Esophagus muscularis mucosa (tissue), 4 donors: ENCODE measurements around the gene TBC1D17. TPM values are rescaled to one million over a fixed set of nuclear protein-coding genes. Genes with fewer than 3 reads are reported as not detected.

Experiments used
- DNase-seq: peaks from one replicate; pipeline ENCODE4 v3.0.0-alpha.2; 2017; ENCODE audit errors: extremely low spot score
- H3K27ac ChIP-seq, 4 donors: fragments of 200-600 bp; sonication (generic); replicated peaks in 1 of 4; 1 replicate in 3 of 4; 2 replicates in 1 of 4; pipeline ENCODE4 v1.5.1; 2016 to 2019; ENCODE audit warnings: mild to moderate bottlenecking in 1 of 4
- H3K27me3 ChIP-seq, 4 donors: fragments of 200-600 bp; sonication (generic); one replicate each; pipeline versions ENCODE4 v1.5.1 to v1.6.0; 2016 to 2019
- H3K36me3 ChIP-seq, 4 donors: fragments of 200-600 bp; sonication (generic); one replicate each; pipeline ENCODE4 v1.5.1; 2016 to 2019
- H3K4me1 ChIP-seq, 4 donors: fragments of 200-600 bp; sonication (generic); one replicate each; pipeline ENCODE4 v1.5.1; 2016 to 2019
- H3K4me3 ChIP-seq, 4 donors: fragments of 200-600 bp; sonication (generic); 1 replicate in 2 of 4; 2 replicates in 2 of 4; pipeline ENCODE4 v1.5.1; 2016 to 2019; ENCODE audit warnings: mild to moderate bottlenecking in 4 of 4, moderate library complexity in 1 of 4
- H3K9me3 ChIP-seq, 4 donors: fragments of 200-600 bp; sonication (generic); 1 replicate in 3 of 4; 2 replicates in 1 of 4; pipeline ENCODE4 v1.5.1; 2016 to 2019
- EP300 ChIP-seq: sonication (generic); formaldehyde crosslinking; IDR thresholded peaks from one replicate; pipeline ENCODE4 v1.6.1; 2017; ENCODE audit warnings: antibody characterized with exemption
- POLR2A ChIP-seq: fragments of 450-650 bp; IDR thresholded peaks from one replicate; pipeline ENCODE4 v1.6.1; 2017; ENCODE audit warnings: antibody characterized with exemption, moderate library complexity, mild to moderate bottlenecking, low read depth
- POLR2AphosphoS5 ChIP-seq, 2 donors: sonication (generic); formaldehyde crosslinking; IDR thresholded peaks; one replicate each; pipeline ENCODE4 v1.6.1; 2017; ENCODE audit warnings: antibody characterized with exemption in 2 of 2
- WGBS: methylation state at CpG from one replicate; pipeline ENCODE4 v1.1.5; 2018; 5-methylcytosine and 5-hydroxymethylcytosine counted together
- intact Hi-C: fragments of 100-400 bp; cut with DNase I; formaldehyde crosslinking; loops from one replicate; pipeline ENCODE4 v1.15.1; 2023
- total RNA-seq, 4 donors: library from RNA; depleted of rRNA; stranded (reverse); fragments of >200 nt; gene quantifications; one replicate each; pipeline versions ENCODE4 v1.1.0 to v1.2.1, GENCODE V29; 2016
- TF ChIP-seq, protein P1 (sequence below), 3 experiments: fragments of 200-600 bp in 2 of 3; fragments of 450-650 bp in 1 of 3; sonication (generic) in 2 of 3; IDR thresholded peaks; one replicate each; pipeline ENCODE4 v1.5.1; 2017 to 2019; ENCODE audit warnings: antibody characterized with exemption in 3 of 3, mild to moderate bottlenecking in 2 of 3, moderate library complexity in 1 of 3

Gene TBC1D17
- total RNA-seq, 4 donors from 2014 or later: 35.1 to 60.9 (median 44.0) TPM

DNA sequence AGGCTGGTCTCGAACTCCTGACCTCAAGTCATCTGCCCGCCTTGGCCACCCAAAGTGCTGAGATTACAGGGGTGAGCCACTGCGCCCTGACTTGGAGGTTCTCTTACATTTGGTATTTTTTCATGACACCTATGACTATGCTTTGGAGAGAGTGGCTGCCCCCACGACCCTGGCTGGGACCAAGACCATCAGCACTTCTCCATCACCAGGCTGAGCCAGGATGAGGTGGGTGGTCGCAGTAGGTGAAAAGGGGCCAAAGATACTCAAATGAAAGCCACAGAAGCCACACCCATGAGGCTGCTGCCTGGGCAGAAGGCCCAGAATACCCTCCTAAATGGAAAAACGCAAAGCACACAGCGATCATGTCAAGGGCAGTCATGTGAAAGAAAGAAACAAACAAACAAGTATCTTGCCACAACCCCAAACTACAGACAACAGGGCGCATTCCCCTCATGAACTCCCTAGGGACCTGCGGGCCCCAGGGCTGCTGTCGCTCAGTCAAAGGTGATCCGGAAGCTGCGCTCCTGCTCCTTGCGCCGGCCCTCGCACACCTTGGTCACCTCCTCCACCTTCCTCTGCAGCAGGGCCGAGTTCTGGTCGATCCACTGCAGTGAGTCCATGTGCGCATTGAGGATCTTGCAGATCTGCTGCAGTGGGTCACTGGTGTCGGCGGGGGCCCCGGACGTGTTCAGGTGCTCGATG, 30.4 kb downstream of the TBC1D17 start:
- TF ChIP-seq POLR2AphosphoS5 (IDR thresholded peaks at IDR 0.05) (no peak), EP300 (no peak), POLR2A (no peak)
- TF ChIP-seq, protein P1, sequence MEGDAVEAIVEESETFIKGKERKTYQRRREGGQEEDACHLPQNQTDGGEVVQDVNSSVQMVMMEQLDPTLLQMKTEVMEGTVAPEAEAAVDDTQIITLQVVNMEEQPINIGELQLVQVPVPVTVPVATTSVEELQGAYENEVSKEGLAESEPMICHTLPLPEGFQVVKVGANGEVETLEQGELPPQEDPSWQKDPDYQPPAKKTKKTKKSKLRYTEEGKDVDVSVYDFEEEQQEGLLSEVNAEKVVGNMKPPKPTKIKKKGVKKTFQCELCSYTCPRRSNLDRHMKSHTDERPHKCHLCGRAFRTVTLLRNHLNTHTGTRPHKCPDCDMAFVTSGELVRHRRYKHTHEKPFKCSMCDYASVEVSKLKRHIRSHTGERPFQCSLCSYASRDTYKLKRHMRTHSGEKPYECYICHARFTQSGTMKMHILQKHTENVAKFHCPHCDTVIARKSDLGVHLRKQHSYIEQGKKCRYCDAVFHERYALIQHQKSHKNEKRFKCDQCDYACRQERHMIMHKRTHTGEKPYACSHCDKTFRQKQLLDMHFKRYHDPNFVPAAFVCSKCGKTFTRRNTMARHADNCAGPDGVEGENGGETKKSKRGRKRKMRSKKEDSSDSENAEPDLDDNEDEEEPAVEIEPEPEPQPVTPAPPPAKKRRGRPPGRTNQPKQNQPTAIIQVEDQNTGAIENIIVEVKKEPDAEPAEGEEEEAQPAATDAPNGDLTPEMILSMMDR (IDR thresholded peaks at IDR 0.05): no peak
- DNase-seq: no peak

DNA sequence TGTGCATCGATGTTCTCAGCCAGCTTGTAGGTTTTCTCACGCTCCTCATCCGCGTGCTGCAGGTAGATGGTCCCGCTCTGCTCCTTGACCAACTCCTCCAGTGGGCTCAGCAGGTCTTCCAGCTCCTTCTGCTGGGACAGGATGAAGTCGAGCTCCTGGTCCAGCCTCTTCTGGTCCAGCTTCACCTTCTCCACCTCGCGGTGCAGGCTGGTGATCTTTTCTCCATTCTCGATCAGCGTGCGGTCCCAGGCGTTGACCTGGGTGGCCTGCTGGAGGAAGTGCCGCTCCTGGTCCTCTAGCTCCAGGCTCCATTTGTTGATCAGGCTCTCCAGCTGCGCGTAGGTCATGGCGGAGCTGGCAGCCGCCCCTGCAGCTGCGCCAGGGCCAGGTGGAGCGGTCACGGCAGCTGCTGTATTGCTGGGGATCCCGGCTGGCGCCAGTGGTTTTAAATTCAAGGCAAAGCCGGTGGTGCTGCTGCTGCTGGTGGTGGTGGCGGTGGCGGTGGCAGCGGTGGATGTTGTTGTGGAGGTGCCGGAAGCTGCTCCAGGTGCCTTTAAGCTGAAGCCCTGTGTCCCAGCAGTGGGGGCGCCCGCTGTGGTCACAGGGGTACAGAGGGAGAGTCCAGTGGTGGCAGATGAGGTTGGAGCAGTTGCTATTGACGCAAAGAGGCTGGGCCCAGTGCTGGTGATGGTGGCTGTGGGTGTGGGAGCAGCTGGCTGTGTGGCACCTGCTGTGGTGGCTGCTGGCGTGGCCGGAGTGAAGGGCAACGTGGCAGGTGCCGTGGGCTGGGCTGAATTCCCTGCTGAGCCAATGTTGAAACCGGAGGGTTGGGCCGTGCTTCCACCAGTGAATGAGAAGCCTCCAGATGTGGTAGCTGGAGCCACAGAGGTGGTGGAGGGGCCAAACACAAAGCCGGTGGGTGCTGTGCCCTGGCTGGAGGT, 31.2 kb downstream of the TBC1D17 start:
- no peak for DNase-seq
- no peak overlapping the region for H3K4me3 ChIP-seq
- peaks cover 0 to 27% (median 24%) of the 10 kb centered on the region in 4 donors for H3K4me1 ChIP-seq
- no peaks in the 10 kb centered on the region for H3K27me3 ChIP-seq
- H3K36me3 ChIP-seq: peaks cover 17 to 70% (median 50%) of the 10 kb centered on the region in 4 donors
- no peak overlapping the region for H3K27ac ChIP-seq
- 95% methylated on average over 25 of the region's 37 CpGs for WGBS
- TF ChIP-seq POLR2AphosphoS5 (IDR thresholded peaks at IDR 0.05) (no peak), EP300 (no peak), POLR2A (no peak)
- TF ChIP-seq, protein P1 (IDR thresholded peaks at IDR 0.05): no peak
- intact Hi-C loops: no loop called here
- no peaks in the 10 kb centered on the region for H3K9me3 ChIP-seq

More for the DNA sequence above, 30.4 kb downstream of the TBC1D17 start:
- H3K36me3 ChIP-seq: peaks cover 17 to 62% (median 43%) of the 10 kb centered on the region in 4 donors
- no peak overlapping the region for H3K4me3 ChIP-seq
- no peaks in the 10 kb centered on the region for H3K9me3 ChIP-seq
- intact Hi-C loops: no loop called here
- H3K27me3 ChIP-seq: no peaks in the 10 kb centered on the region
- peaks cover 0 to 22% (median 17%) of the 10 kb centered on the region in 4 donors for H3K4me1 ChIP-seq
- WGBS: 94% methylated on average over 18 of the region's 23 CpGs
- H3K27ac ChIP-seq: no peak overlapping the region

DNA sequence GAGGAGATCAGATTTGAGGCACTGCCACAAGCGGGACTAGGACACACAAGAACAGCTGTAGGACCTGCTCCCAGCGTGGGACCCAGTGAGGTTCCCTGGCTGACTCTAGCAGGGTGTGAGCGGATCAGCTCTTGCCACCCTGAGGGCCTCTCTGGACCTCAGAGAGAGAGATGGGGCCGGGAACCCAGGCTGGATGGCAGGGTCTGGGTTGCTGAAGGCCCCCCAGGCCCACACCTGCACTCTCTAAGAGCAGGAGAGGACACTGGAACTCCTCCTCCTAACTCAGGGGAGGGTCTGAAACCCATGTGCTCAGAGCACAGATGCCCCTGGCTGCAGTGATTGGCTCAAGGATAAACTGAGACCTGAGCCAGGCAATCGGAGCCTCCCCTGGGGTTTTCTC, 32.7 kb downstream of the TBC1D17 start:
- H3K9me3 ChIP-seq: no peaks in the 10 kb centered on the region
- H3K36me3 ChIP-seq: peaks cover 17 to 79% (median 61%) of the 10 kb centered on the region in 4 donors
- no peak for TF ChIP-seq EP300
- TF ChIP-seq, protein P1 (IDR thresholded peaks at IDR 0.05): no peak
- TF ChIP-seq POLR2A: no peak
- TF ChIP-seq POLR2AphosphoS5 (IDR thresholded peaks at IDR 0.05): no peak
- intact Hi-C loops: no loop called here
- WGBS: no CpG with 5 or more reads among the region's 5 CpGs
- H3K27ac ChIP-seq: no peak overlapping the region
- peaks cover 0 to 27% (median 24%) of the 10 kb centered on the region in 4 donors for H3K4me1 ChIP-seq
- no peaks in the 10 kb centered on the region for H3K27me3 ChIP-seq
- H3K4me3 ChIP-seq: no peak overlapping the region
- no peak for DNase-seq

DNA sequence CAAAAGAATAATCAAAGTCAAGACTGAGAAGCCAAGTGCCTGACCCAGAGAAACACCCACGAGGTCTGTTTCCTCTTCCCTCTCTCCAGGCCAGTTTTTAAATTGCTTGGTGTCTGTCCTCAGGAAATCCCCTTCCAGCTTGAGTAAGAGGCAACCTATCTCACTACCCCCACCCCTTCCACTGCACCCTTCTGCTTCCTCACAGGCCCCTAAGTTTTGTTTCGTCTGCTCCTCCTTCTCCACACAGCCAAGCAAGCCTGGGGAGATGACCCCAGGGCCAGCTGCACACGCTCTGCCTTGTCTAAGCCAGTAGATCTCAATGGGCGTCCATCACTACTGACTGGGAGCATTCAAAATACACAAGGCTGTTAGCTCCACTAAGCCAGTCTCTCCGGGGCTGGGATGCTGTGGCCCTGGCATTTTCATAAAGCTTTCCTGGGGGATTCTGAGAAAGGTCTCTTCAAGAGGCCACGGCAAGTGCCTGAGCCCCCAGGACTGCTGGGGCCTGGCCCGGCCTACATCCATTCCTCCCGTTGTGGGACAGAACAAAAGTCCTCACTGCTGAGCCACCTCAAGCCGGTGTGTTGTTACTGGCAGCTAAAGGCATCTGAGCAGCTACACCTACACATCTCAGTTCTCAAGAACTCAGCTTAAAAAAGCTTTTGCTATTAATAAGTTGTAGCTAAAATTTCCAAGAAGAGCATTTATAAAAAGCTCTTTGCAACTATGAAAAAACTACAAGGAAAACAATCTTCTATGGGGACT, 34.1 kb downstream of the TBC1D17 start:
- Histone ChIP-seq H3K36me3 (peaks cover 17 to 82% (median 65%) of the 10 kb centered on the region in 4 donors), H3K4me3 (no peak overlapping the region), H3K27ac (peak overlapping the region in 1 of 4 donors; percentile 11), H3K9me3 (no peaks in the 10 kb centered on the region), H3K4me1 (peaks cover 0 to 27% (median 24%) of the 10 kb centered on the region in 4 donors), H3K27me3 (no peaks in the 10 kb centered on the region)
- no peak for TF ChIP-seq POLR2AphosphoS5 (IDR thresholded peaks at IDR 0.05)
- no peak for TF ChIP-seq POLR2A
- TF ChIP-seq EP300: no peak
- TF ChIP-seq, protein P1 (IDR thresholded peaks at IDR 0.05): no peak
- intact Hi-C loops: no loop called here
- DNase-seq: no peak
- 58% methylated on average over 9 of the region's 9 CpGs for WGBS
